HEK293 (cell line): ENCODE results near the gene PARD3B.

Source experiments
- CTCF ChIA-PET: fragments of 350-600 bp; formaldehyde crosslinking; extraction: SDS; loops from one replicate; lab custom pipeline; 2021; ENCODE audit warnings: antibody characterized with exemption; lab: Yijun Ruan, JAX
- POLR2A ChIA-PET: fragments of 300-600 bp; formaldehyde crosslinking; extraction: SDS; loops from one replicate; lab custom pipeline; 2020; ENCODE audit warnings: antibody characterized with exemption, inconsistent platforms; lab: Yijun Ruan, JAX
- H3K27ac ChIP-seq: fragments of 200-500 bp; sonication (Bioruptor generic); 2 replicates; pipeline ENCODE4 v1.5.1; 2014; ENCODE audit warnings: low read depth, low read length, control low read depth, inconsistent platforms; ENCODE audit errors: extremely low read depth
- H3K36me3 ChIP-seq, 2 experiments: fragments of 200-500 bp in 1 of 2; sonication (Bioruptor generic) in 1 of 2; 1 replicate in 1 of 2; 2 replicates in 1 of 2; pipeline ENCODE4 v1.5.1; 2014 to 2017; ENCODE audit warnings: inconsistent platforms in 2 of 2, low read length in 2 of 2; ENCODE audit not compliant: control insufficient read depth in 2 of 2, insufficient read depth in 1 of 2
- H3K4me1 ChIP-seq: fragments of 200-500 bp; sonication (Bioruptor generic); 2 replicates; pipeline ENCODE4 v1.5.1; 2014; ENCODE audit warnings: mild to moderate bottlenecking, low read length, inconsistent platforms; ENCODE audit not compliant: control insufficient read depth, insufficient read depth
- H3K4me3 ChIP-seq: 2 replicates; pipeline ENCODE4 v1.5.1; 2011; ENCODE audit warnings: low read depth, mild to moderate bottlenecking, control low read depth, low read length, moderate library complexity
- H3K9me3 ChIP-seq: fragments of 200-500 bp; sonication (Bioruptor generic); 2 replicates; pipeline ENCODE4 v1.5.1; 2014; ENCODE audit warnings: low read depth, low read length, inconsistent platforms; ENCODE audit not compliant: control insufficient read depth, insufficient read depth
- KLF1 ChIP-seq: fragments of 450-650 bp; formaldehyde crosslinking; IDR thresholded peaks from 2 replicates; pipeline ENCODE4 v1.5.1; 2016; ENCODE audit warnings: missing biosample characterization, missing genetic modification characterization
- KLF10 ChIP-seq: fragments of 450-650 bp; IDR thresholded peaks from 2 replicates; pipeline ENCODE4 v1.5.1; 2018; ENCODE audit warnings: missing biosample characterization, mild to moderate bottlenecking, missing genetic modification characterization
- MZF1 ChIP-seq: fragments of 450-650 bp; formaldehyde crosslinking; IDR thresholded peaks from 2 replicates; pipeline ENCODE4 v1.5.1; 2017; ENCODE audit warnings: missing biosample characterization, missing genetic modification characterization, borderline replicate concordance
- SCRT2 ChIP-seq: fragments of 450-650 bp; formaldehyde crosslinking; IDR thresholded peaks from 2 replicates; pipeline ENCODE4 v1.5.1; 2016; ENCODE audit warnings: missing biosample characterization, missing genetic modification characterization
- SP2 ChIP-seq: fragments of 450-650 bp; formaldehyde crosslinking; IDR thresholded peaks from 2 replicates; pipeline ENCODE4 v1.5.1; 2016; ENCODE audit warnings: missing biosample characterization, missing genetic modification characterization
- ZNF112 ChIP-seq: fragments of 450-650 bp; formaldehyde crosslinking; IDR thresholded peaks from 2 replicates; pipeline ENCODE4 v1.5.0; 2017; ENCODE audit warnings: missing biosample characterization, missing genetic modification characterization
- ZNF121 ChIP-seq: fragments of 450-650 bp; formaldehyde crosslinking; IDR thresholded peaks from 2 replicates; pipeline ENCODE4 v1.5.1; 2016; ENCODE audit warnings: missing biosample characterization, missing genetic modification characterization
- ZNF223 ChIP-seq: fragments of 450-650 bp; formaldehyde crosslinking; IDR thresholded peaks from 2 replicates; pipeline ENCODE4 v1.5.1; 2016; ENCODE audit warnings: missing biosample characterization, missing genetic modification characterization
- ZNF239 ChIP-seq: fragments of 450-650 bp; formaldehyde crosslinking; IDR thresholded peaks from 2 replicates; pipeline ENCODE4 v1.5.1; 2016; ENCODE audit warnings: missing biosample characterization, missing genetic modification characterization
- ZNF248 ChIP-seq: fragments of 450-650 bp; formaldehyde crosslinking; IDR thresholded peaks from 2 replicates; pipeline ENCODE4 v1.5.1; 2017; ENCODE audit warnings: missing biosample characterization, missing genetic modification characterization
- ZNF266 ChIP-seq: fragments of 450-650 bp; formaldehyde crosslinking; IDR thresholded peaks from 2 replicates; pipeline ENCODE4 v1.5.1; 2016; ENCODE audit warnings: missing biosample characterization, missing genetic modification characterization, low read depth
- ZNF433 ChIP-seq: fragments of 450-650 bp; formaldehyde crosslinking; IDR thresholded peaks from 2 replicates; pipeline ENCODE4 v1.5.1; 2016; ENCODE audit warnings: missing biosample characterization, missing genetic modification characterization, low read depth
- ZNF670 ChIP-seq: fragments of 450-650 bp; formaldehyde crosslinking; IDR thresholded peaks from 2 replicates; pipeline ENCODE4 v1.5.1; 2016; ENCODE audit warnings: missing biosample characterization, missing genetic modification characterization, low read depth
- ZNF830 ChIP-seq: fragments of 450-650 bp; IDR thresholded peaks from 2 replicates; pipeline ENCODE4 v1.5.0; 2018; ENCODE audit warnings: missing biosample characterization, missing genetic modification characterization, low read depth, mild to moderate bottlenecking, moderate library complexity
- ZSCAN16 ChIP-seq: fragments of 450-650 bp; formaldehyde crosslinking; IDR thresholded peaks from 2 replicates; pipeline ENCODE4 v1.5.1; 2016; ENCODE audit warnings: missing biosample characterization, missing genetic modification characterization
- TF ChIP-seq, protein P1 (sequence below): fragments of 450-650 bp; formaldehyde crosslinking; IDR thresholded peaks from 2 replicates; pipeline ENCODE4 v1.5.1; 2017; ENCODE audit warnings: missing biosample characterization, missing genetic modification characterization
- TF ChIP-seq, protein P2 (sequence below): fragments of 450-650 bp; formaldehyde crosslinking; IDR thresholded peaks from 2 replicates; pipeline ENCODE4 v1.5.1; 2016; ENCODE audit warnings: missing biosample characterization, missing genetic modification characterization

The PARD3B gene

DNA sequence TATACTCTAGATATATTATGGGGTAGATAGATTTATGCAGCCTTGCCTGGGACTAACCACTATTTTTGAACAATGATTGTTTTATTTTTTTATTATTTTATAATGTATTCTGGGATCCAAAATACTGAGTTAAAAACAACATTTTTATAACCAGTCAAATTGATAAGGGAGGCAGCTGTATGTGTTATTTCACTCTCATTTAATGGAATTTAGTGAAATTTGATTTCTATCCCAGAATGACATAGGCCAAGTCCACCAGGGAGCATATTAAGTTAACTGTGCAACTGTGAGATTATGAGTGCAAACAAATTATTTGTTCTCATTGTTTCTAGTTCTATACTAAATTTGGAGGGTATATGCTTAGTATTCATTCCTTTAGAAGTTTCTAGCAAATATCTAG lies 583.5 kb downstream of the PARD3B start:
- POLR2A ChIA-PET, result no interaction called here
- no peak overlapping the region for H3K4me3 ChIP-seq
- peaks cover 0 to 5% of the 10 kb centered on the region in 2 experiments; a peak in 1 of 3 replicates for H3K36me3 ChIP-seq
- TF ChIP-seq KLF10 (no peak), ZNF248 (tag by site-specific recombination) (no peak), SP2 (tag by site-specific recombination) (no peak), ZNF670 (no peak), ZSCAN16 (tag by site-specific recombination) (no peak), ZNF239 (tag by site-specific recombination) (no peak), ZNF433 (tag by site-specific recombination) (no peak)
- TF ChIP-seq, protein P1, sequence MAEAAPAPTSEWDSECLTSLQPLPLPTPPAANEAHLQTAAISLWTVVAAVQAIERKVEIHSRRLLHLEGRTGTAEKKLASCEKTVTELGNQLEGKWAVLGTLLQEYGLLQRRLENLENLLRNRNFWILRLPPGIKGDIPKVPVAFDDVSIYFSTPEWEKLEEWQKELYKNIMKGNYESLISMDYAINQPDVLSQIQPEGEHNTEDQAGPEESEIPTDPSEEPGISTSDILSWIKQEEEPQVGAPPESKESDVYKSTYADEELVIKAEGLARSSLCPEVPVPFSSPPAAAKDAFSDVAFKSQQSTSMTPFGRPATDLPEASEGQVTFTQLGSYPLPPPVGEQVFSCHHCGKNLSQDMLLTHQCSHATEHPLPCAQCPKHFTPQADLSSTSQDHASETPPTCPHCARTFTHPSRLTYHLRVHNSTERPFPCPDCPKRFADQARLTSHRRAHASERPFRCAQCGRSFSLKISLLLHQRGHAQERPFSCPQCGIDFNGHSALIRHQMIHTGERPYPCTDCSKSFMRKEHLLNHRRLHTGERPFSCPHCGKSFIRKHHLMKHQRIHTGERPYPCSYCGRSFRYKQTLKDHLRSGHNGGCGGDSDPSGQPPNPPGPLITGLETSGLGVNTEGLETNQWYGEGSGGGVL (tag by site-specific recombination), result no peak
- TF ChIP-seq, protein P2, sequence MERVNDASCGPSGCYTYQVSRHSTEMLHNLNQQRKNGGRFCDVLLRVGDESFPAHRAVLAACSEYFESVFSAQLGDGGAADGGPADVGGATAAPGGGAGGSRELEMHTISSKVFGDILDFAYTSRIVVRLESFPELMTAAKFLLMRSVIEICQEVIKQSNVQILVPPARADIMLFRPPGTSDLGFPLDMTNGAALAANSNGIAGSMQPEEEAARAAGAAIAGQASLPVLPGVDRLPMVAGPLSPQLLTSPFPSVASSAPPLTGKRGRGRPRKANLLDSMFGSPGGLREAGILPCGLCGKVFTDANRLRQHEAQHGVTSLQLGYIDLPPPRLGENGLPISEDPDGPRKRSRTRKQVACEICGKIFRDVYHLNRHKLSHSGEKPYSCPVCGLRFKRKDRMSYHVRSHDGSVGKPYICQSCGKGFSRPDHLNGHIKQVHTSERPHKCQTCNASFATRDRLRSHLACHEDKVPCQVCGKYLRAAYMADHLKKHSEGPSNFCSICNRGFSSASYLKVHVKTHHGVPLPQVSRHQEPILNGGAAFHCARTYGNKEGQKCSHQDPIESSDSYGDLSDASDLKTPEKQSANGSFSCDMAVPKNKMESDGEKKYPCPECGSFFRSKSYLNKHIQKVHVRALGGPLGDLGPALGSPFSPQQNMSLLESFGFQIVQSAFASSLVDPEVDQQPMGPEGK (tag by site-specific recombination), result no peak
- no peak overlapping the region for H3K27ac ChIP-seq
- CTCF ChIA-PET, result interaction anchor here (1.2 kb wide), 1 partner anchor 12 kb away, joined by 4 read pairs; no protein-coding TSS in a partner anchor
- no peaks in the 10 kb centered on the region for H3K9me3 ChIP-seq
- H3K4me1 ChIP-seq, result no peaks in the 10 kb centered on the region

DNA sequence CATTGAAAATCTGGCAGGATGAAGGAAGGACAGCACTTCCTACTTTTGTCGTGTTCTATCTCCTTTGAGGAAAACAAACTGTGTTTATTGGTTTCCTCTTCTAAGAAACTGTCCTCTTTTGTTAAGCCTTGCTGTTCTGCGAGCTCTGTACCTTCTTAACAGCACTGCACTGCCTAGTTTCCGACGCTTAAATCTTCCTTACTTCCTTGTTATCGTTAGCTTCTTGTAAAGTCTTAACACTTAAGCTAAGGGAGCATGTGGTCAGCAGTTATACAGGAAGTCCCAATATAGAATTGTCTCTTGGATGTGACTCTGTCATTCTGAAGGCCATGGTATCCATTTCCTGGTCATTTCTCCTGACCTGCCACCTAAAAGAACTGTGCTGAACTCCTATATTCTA lies 584.3 kb downstream of the PARD3B start:
- Histone ChIP-seq H3K27ac (no peak overlapping the region), H3K9me3 (no peaks in the 10 kb centered on the region), H3K4me3 (no peak overlapping the region), H3K4me1 (no peaks in the 10 kb centered on the region), H3K36me3 (peaks cover 0 to 5% of the 10 kb centered on the region in 2 experiments; a peak in 1 of 3 replicates)
- no peak for TF ChIP-seq MZF1 (tag by site-specific recombination)
- no peak for TF ChIP-seq ZNF266 (tag by site-specific recombination)
- TF ChIP-seq ZNF121 (tag by site-specific recombination), result no peak
- no peak for TF ChIP-seq KLF1
- no peak for TF ChIP-seq ZNF223 (tag by site-specific recombination)
- POLR2A ChIA-PET, result no interaction called here
- CTCF ChIA-PET, result no interaction called here

DNA sequence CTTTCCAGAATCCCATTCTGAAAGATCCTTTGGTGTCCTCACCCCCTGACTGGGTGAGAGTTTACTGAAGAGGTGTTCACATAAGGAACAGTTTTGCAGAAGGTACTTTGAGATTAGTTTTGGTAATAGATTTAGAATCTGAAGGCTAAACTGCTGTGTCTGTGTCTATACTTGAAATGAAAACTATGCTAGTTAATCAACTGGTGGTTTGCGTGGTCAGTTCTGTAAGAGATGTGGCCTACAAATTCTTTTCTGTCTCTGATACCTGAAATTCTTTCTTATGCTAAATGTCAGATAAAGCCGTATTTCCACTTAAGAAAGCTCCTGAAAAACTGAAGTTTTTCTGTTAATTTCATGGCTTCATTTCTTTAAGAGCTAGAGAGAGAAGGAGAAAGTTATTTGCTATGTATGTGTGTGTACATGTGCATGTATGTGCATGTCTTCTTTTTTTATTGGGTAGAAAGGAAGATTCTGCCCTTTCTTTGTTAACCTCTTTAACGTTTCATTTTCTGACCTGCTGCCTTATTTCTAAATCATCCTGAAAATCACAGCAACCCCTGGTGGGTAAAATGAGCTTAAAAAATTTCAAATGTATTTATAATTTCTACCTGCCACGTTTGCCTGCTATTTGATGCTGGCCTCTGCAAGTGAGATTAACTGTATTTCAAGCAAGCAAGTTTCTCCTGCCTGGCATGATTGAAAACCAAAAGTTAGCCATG lies 585.0 kb downstream of the PARD3B start:
- CTCF ChIA-PET, result no interaction called here
- Histone ChIP-seq H3K4me3 (no peak overlapping the region), H3K36me3 (peaks cover 0 to 5% of the 10 kb centered on the region in 2 experiments; a peak in 1 of 3 replicates), H3K27ac (no peak overlapping the region), H3K4me1 (no peaks in the 10 kb centered on the region), H3K9me3 (no peaks in the 10 kb centered on the region)
- POLR2A ChIA-PET, result no interaction called here
- no peak for TF ChIP-seq ZNF112 (tag by site-specific recombination)
- TF ChIP-seq ZNF830 (tag by site-specific recombination), result no peak
- TF ChIP-seq SCRT2 (tag by site-specific recombination), result peak; percentile 41; the same call in 1 of the 2 replicates
